Fibroblast of skin of right biceps (primary cell): ENCODE results near the gene MCHR1.
"Not testable (repeated sequence)": the region's sequence is repeated elsewhere in the genome, so short reads cannot be mapped to it uniquely, and the experiment has no call there.

Experiments
- DNase-seq: peaks from one replicate; pipeline ENCODE4 v3.0.0-alpha.2; 2013

Gene MCHR1

GRCh38 chr22:40659166-40659565 is 20.1 kb upstream of the MCHR1 start:
- no peak for DNase-seq

GRCh38 chr22:40660730-40661129 is 18.6 kb upstream of the MCHR1 start:
- DNase-seq, result no peak

GRCh38 chr22:40661671-40662070 is 17.6 kb upstream of the MCHR1 start:
- no peak for DNase-seq

GRCh38 chr22:40665312-40665711 is 14.0 kb upstream of the MCHR1 start:
- peak; percentile 76 for DNase-seq

DNA sequence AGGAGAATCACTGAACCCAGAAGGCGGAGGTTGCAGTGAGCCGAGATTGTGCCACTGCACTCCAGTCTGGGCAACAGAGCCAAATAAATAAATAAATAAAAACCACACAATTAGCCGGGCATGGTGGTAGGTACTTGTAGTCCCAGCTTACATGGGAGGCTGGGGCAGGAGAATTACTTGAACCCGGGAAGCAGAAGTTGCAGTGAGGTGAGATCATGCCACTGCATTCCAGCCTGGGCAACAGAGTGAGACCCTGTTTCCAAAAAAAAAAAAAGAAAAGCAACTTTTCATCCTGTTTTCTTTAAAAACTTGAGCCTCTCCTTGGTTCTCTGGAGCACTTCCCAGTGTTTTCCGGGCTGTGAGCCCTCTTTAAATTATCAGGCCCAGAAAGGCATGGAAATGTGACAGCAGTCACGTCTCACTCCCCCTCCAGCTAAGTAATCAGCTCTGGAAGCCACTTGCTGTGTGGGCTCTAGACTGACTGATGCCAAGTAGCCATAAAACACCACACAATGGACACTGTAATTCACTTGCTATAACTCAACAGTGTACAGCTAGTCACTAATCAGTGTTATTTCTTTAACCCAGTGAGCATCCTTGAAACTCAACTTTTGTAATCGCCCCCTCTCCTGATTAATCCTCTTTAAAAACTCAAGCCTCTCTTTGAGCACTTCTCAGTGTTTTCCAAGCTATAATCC is 13.0 kb upstream of the MCHR1 start:
- peak; percentile 80 for DNase-seq

DNA sequence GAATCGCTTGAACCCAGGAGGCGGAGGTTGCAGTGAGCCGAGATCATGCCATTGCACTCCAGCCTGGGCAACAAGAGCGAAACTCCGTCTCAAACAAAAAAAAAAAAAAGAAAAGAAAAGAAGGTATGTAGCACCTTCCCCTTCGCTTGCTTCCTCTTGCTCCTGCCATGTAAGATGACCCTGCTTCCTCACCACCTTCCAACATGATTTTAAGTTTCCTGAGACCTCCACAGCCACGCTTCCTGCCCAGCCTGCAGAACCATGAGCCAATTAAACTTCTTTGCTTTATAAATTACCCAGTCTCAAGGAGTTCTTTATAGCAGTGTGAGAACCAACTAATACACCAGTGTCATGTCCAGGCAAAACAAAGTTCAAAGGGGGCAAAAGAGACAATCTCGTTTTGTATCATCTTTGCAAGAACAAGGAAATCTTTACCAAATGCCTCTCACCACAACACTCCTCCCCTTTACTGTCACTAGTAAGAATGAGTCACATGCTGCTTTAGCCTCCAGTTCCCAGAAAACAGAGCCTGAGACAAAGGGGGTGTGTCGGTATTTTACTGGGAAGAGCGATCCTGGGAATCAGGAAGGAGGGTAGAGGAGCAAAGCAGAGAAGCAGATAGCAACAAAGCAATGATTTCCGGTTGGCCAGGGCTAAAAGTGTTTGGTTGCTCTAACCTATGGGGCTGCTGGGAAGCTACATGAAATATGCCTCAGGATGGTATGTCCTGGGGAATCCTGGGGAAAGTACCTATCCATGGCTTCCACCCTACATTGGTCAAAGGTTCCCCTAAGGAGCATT is 10.5 kb upstream of the MCHR1 start:
- DNase-seq, result peak; percentile 85

- no peak for DNase-seq
These were observed 9.2 kb upstream of the MCHR1 start for GRCh38 chr22:40670058-40670457.

- no peak for DNase-seq
These were observed 7.9 kb upstream of the MCHR1 start for GRCh38 chr22:40671369-40671768.

DNA sequence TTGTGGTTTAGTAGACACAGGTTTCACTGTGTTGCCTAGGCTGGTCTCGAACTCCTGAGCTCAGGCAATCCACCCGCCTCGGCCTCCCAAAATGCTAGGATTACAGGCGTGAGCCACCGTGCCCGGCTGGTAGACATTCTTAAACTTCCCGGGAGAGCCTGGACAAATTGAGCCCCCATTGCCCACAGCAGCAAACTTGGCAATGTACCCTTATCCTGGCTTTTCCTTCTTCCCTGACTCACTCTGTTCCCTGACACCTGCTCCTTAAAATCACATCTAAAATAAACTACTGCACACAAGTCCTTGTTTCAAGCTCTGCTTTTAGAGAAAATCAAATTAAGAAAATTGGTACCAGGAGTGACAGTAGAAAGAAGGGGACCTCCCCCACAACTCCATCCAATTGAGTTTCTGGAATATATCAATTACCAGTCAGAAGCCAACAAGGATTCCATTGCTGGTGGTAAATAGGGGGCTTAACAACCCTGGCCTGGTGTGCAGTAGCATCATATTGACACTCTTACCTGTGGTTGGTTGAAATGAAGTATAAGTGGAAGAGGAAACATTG is 7.4 kb upstream of the MCHR1 start:
- DNase-seq, result no peak

DNA sequence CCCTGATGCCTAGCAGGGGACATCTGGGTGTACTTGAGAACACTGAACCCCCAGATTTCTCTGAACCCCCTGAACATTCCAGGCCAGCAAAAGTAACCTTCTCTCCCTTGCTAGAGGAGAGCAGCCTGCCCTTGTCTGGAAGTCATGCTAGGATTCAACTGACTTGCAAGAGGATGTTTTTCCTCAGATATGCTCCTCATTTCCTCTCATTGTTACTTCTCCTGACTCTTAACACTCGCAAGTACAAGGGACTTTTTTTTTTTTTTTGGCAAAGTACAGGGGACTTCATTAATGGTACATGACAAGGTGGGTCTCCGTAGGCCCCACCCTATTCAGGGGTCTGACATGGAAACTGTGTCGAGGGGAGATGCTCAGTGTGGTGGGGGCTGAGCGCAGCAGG is 6.3 kb upstream of the MCHR1 start:
- DNase-seq, result no peak

- no peak for DNase-seq
These were observed 5.0 kb upstream of the MCHR1 start for GRCh38 chr22:40674274-40674673.

- not testable (repeated sequence) for DNase-seq
These were observed 3.1 kb upstream of the MCHR1 start for GRCh38 chr22:40676166-40676565.

GRCh38 chr22:40676644-40677043 is 2.6 kb upstream of the MCHR1 start:
- no peak for DNase-seq

DNA sequence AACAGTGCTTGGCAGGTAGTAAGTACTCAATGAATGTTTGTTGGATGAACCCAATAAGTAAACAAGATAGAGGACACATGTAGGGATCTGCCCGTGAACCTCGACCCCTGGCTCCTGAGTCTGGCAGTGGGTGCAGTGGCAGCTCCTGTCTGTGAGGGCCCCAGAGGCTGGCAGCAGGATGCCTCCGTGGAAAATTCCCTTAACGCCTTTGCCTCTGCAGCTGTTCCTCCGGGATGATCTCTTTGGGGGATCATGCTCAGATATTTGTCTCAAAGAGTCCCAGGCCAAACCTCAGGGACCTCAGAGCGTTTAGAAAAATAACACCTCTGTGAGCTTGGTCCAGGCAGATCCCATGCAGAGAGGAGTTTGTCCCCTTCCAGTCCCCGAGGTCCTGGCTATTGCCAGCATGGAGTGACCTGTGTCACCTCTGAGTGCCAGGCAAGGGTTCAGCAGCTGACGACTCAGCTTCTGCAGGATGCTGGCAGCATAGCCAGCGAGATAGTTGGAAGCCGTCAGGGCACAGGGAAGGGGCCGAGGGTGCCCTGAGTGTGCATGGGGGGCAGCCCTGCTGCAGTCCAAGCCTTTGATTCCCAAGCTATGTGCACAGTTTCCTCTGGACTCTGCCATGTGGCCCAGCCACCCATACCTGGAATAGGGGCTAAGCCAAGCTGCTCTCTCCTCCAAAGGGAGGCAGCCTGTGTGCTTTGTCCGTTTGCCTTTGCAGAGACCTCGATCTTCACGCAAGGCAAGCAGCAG is 613 bp upstream of the MCHR1 start:
- DNase-seq, result no peak

DNA sequence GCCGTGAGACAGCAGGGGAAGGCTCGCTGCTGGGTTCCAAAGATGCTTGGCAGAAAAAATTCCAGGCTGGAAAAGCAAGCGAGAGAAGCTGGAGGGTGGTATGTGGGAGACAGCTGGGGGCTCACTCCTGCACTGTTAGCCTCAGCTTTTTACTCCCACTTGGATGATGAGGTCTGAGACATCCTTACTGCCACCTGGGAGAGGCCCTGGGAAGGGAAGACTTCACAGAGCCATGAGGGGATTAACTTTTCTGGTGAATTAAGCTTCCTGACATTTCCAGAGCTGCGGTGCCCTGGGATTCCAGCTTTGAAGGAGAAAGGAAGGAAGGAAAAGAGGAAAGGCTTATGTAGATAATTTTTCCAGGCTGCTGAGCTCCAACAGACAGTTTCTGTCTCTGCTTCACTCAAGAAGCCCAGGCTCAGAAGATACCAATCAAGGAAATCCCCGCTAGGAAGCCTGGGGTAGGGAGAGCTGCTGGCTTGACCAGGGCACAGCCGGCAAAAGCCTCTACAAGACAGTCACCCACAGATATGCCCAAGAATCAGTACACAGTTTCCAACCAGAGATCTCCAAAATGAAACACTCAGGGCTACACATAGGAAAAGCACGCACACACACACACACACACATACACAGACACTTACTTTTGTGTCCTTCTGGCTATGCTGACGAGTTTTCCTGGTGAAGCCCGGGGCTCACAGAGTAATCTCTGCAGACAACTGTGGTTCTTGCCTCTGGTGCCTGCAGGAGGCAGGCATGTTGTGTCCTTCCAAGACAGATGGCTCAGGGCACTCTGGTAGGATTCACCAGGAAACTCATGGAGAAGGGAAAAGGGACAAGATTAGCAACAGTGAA is 907 bp downstream of the MCHR1 start:
- DNase-seq, result peak; percentile 58

DNA sequence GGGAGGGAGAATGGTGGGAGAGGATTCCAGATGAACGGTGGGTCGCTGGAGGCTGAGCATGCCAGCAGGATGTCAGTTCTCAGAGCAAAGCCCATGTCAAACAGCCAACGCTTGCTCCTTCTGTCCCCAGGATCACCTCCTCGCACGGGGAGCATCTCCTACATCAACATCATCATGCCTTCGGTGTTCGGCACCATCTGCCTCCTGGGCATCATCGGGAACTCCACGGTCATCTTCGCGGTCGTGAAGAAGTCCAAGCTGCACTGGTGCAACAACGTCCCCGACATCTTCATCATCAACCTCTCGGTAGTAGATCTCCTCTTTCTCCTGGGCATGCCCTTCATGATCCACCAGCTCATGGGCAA is 1.5 kb downstream of the MCHR1 start:
- no peak for DNase-seq

DNA sequence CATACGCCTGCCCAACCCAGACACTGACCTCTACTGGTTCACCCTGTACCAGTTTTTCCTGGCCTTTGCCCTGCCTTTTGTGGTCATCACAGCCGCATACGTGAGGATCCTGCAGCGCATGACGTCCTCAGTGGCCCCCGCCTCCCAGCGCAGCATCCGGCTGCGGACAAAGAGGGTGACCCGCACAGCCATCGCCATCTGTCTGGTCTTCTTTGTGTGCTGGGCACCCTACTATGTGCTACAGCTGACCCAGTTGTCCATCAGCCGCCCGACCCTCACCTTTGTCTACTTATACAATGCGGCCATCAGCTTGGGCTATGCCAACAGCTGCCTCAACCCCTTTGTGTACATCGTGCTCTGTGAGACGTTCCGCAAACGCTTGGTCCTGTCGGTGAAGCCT is 2.2 kb downstream of the MCHR1 start:
- DNase-seq, result no peak

- no peak for DNase-seq
These were observed 5.4 kb downstream of the MCHR1 start for GRCh38 chr22:40684728-40685127.

DNA sequence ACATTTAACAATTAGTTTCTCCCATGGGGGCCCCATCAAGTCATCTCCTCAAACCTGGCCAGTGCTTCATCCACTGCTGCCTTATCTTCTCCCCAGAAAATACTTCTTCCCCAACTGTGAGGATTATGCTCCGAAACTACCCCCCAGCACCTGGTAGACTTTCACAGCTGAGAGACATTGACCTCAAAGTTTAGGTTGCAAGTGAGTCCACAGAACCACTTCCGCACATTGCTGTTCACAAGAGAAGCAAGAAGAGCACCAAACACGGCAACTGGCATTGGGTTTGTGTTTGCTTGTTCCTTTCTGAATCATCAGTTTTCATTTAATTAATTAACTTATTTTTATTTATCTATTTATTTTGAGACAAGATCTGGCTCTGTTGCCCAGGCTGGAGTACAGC is 6.1 kb downstream of the MCHR1 start:
- DNase-seq, result no peak

- DNase-seq, result no peak
These were observed 8.4 kb downstream of the MCHR1 start for GRCh38 chr22:40687706-40688105.

DNA sequence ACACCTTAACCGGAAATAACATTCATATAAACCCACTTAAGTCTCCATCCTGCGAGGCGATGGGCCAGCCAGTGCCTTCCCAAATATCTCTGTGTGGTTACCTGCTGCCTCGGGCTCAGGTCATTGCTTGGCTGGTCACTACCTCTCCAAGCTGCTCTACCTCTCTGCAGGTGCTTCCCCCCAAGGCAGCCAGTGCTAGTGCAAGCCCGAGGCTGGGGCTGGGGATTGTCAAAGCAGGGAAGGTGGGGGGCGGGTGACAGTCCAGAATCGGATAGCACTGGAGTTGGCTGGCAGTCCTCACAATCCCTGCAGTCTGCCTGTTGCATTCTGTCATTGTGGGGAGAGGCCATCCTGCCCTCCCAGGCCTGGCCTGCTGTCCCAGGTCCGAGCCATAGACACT is 11.1 kb downstream of the MCHR1 start:
- no peak for DNase-seq

- no peak for DNase-seq
These were observed 12.2 kb downstream of the MCHR1 start for GRCh38 chr22:40691532-40691931.

DNA sequence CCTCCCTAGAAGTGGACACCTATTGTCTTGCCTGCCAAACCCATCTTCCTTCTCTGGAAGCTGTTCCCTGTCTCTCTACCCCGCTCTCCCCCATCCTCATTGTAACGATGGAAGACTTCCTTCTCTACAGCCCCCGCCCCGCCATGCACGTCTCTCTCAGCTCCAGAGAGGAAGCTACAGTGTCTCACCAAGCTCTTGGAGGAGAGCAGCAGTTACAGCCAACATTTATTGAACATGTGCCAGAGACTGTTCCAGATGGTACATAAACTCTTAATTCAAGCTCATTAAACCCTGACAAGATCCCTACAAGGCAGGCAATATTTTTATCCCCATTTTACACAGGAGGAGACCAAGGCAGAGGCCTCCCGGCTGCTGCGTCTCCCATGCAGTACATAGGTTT is 15.1 kb downstream of the MCHR1 start:
- no peak for DNase-seq
